ENCODE data around the gene INTS7.

Gene INTS7

GRCh38 chr1:211932933-211933254 lies 102.5 kb downstream of the INTS7 start:
- no peak overlapping the region for H3K4me3 ChIP-seq (ENCODE audit: low read depth, low read length)
- TF ChIP-seq, protein P1, sequence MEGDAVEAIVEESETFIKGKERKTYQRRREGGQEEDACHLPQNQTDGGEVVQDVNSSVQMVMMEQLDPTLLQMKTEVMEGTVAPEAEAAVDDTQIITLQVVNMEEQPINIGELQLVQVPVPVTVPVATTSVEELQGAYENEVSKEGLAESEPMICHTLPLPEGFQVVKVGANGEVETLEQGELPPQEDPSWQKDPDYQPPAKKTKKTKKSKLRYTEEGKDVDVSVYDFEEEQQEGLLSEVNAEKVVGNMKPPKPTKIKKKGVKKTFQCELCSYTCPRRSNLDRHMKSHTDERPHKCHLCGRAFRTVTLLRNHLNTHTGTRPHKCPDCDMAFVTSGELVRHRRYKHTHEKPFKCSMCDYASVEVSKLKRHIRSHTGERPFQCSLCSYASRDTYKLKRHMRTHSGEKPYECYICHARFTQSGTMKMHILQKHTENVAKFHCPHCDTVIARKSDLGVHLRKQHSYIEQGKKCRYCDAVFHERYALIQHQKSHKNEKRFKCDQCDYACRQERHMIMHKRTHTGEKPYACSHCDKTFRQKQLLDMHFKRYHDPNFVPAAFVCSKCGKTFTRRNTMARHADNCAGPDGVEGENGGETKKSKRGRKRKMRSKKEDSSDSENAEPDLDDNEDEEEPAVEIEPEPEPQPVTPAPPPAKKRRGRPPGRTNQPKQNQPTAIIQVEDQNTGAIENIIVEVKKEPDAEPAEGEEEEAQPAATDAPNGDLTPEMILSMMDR (IDR thresholded peaks at IDR 0.05; ENCODE audit: borderline replicate concordance, insufficient read depth, low read depth, low read length), result no peak

GRCh38 chr1:211932231-211932932 lies 103.0 kb downstream of the INTS7 start:
- no peak overlapping the region for H3K4me3 ChIP-seq (ENCODE audit: low read depth, low read length)
- TF ChIP-seq, protein P1 (IDR thresholded peaks at IDR 0.05; ENCODE audit: borderline replicate concordance, insufficient read depth, low read depth, low read length), result no peak

- no peak overlapping the region for H3K4me3 ChIP-seq (ENCODE audit: low read depth, low read length)
- TF ChIP-seq, protein P1 (IDR thresholded peaks at IDR 0.05; ENCODE audit: borderline replicate concordance, insufficient read depth, low read depth, low read length), result no peak
Observed at GRCh38 chr1:211929683-211930082, 105.7 kb downstream of the INTS7 start.

- no peak overlapping the region for H3K4me3 ChIP-seq (ENCODE audit: low read depth, low read length)
- TF ChIP-seq, protein P1 (IDR thresholded peaks at IDR 0.05; ENCODE audit: borderline replicate concordance, insufficient read depth, low read depth, low read length), result no peak
Observed at GRCh38 chr1:211928993-211929637, 106.2 kb downstream of the INTS7 start.

DNA sequence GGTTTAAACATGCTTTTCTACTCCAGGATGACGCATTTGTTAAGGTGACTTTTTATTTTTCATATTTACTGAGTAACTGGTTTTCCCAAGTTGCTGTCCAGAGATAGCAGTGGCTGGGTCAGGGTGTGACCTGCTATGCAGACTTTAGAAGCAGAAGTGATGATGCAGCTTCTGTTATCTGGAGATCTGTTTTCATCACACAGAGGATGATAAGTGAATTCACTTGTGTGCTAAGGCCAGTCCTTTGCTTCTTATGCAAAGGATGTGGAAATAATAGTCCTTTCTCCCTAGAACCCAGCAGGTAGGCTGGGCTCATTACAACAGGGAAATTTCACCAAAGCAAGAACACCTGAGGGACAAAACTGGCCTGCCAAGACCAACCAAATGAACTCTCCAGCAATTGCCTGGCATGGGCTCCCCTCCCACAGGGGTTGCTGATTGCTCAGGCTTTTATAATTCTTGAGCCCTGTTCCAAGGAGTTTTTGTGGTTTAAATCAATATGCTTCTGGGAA lies 107.0 kb downstream of the INTS7 start:
- TF ChIP-seq, protein P1 (IDR thresholded peaks at IDR 0.05; ENCODE audit: borderline replicate concordance, insufficient read depth, low read depth, low read length), result no peak
- no peak overlapping the region for H3K4me3 ChIP-seq (ENCODE audit: low read depth, low read length)

DNA sequence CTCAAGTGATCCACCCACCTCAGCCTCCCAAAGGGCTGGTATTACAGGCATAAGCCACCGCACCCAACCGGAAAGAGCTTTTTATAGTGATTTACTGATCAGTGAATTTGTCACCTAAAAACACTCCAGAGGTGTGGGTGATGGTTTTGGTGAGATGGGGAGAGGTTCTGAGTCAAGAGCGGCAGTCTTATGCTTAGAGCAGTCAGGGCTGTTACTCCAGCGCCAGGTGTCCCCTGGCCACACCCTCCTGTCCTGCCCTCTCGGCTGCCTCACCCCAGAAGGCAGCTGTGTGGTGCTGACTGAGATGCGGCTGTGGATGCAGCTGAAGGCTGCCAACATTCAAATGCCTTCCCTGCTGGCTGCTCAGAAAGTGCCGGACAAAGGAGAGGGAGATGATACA lies 110.3 kb downstream of the INTS7 start:
- TF ChIP-seq, protein P1 (IDR thresholded peaks at IDR 0.05; ENCODE audit: borderline replicate concordance, insufficient read depth, low read depth, low read length), result no peak
- H3K4me3 ChIP-seq (ENCODE audit: low read depth, low read length), result no peak overlapping the region

DNA sequence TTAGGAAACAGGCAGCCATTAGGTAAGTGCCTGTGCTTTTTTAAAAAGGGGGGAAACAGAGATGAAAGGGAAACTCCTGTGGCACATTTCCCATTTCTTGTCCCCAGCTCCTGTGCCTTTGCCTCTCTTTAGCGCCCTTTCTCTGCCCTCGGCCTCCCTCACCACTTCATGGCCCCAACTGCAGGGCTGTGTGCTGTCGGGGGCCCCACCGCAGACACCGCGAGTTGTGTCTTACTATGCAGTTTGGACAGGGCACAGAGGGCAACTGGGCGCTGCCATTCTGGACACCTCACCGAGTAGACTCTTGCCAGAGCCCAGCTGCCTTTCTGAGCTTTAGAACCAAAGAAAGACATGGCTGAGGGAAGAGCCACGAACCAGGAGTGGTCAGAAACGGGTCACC lies 111.1 kb downstream of the INTS7 start:
- TF ChIP-seq, protein P1 (IDR thresholded peaks at IDR 0.05; ENCODE audit: borderline replicate concordance, insufficient read depth, low read depth, low read length), result no peak
- H3K4me3 ChIP-seq (ENCODE audit: low read depth, low read length), result no peak overlapping the region
